ENCODE measurements around the gene AKR7A2. TPM values are rescaled to one million over a fixed set of nuclear protein-coding genes. Genes with fewer than 3 reads are reported as not detected.
A peak's percentile ranks its signal among the peaks of the same experiment; 100 is the strongest.

Gene AKR7A2
- total RNA-seq, 1 donor from 2014 or later, result 44.4 TPM

GRCh38 chr1:19353596-19353995 is 41.7 kb upstream of the AKR7A2 start:
- H3K9ac ChIP-seq (ENCODE audit: low read depth in 1 of 3, low read length in 3 of 3), result no peak overlapping the region
- peaks cover 44 to 58% (median 49%) of the 10 kb centered on the region in 3 donors for H3K36me3 ChIP-seq (ENCODE audit: control insufficient read depth in 3 of 3, insufficient read depth in 3 of 3, low read length in 3 of 3)
- no peaks in the 10 kb centered on the region for H3K9me3 ChIP-seq (ENCODE audit: control insufficient read depth in 3 of 3, low read length in 3 of 3)
- no peak overlapping the region for H3K27ac ChIP-seq (ENCODE audit: low read depth, low read length)
- H3K4me3 ChIP-seq (ENCODE audit: low read length in 3 of 3), result no peak overlapping the region
- peaks cover 0 to 5% (median 2%) of the 10 kb centered on the region in 3 donors for H3K4me1 ChIP-seq (ENCODE audit: control insufficient read depth in 3 of 3, insufficient read depth in 3 of 3, low read length in 3 of 3)
- no peaks in the 10 kb centered on the region for H3K27me3 ChIP-seq (ENCODE audit: control insufficient read depth in 3 of 3, insufficient read depth in 3 of 3, low read length in 3 of 3)

GRCh38 chr1:19352839-19353238 is 40.9 kb upstream of the AKR7A2 start:
- Histone ChIP-seq H3K36me3 (ENCODE audit: control insufficient read depth in 3 of 3, insufficient read depth in 3 of 3, low read length in 3 of 3) (peaks cover 44 to 58% (median 49%) of the 10 kb centered on the region in 3 donors), H3K4me3 (ENCODE audit: low read length in 3 of 3) (no peak overlapping the region), H3K9me3 (ENCODE audit: control insufficient read depth in 3 of 3, low read length in 3 of 3) (no peaks in the 10 kb centered on the region), H3K27me3 (ENCODE audit: control insufficient read depth in 3 of 3, insufficient read depth in 3 of 3, low read length in 3 of 3) (no peaks in the 10 kb centered on the region), H3K27ac (ENCODE audit: low read depth, low read length) (no peak overlapping the region), H3K9ac (ENCODE audit: low read depth in 1 of 3, low read length in 3 of 3) (no peak overlapping the region), H3K4me1 (ENCODE audit: control insufficient read depth in 3 of 3, insufficient read depth in 3 of 3, low read length in 3 of 3) (peaks cover 0 to 5% (median 2%) of the 10 kb centered on the region in 3 donors)

DNA sequence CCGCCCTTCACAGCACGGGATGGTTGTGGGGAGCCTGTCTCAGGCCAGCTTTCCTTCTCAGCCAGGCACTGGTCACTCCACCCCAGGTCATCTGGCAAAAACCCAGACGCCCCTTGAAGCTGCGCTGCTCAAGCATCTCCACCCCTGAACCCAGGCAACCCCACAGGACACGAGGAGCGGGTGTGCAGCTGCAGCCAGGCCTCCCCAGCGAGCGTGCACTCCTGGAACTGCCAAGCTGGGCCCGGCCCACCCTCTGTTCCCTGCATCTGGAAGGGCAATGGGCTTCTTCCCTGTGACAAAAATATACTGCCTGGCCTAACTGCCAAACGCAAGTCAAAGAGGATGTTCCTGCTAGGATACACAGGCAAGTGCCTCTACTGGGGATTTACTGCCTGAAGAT is 39.9 kb upstream of the AKR7A2 start:
- Histone ChIP-seq H3K9me3 (ENCODE audit: control insufficient read depth in 3 of 3, low read length in 3 of 3) (no peaks in the 10 kb centered on the region), H3K9ac (ENCODE audit: low read depth in 1 of 3, low read length in 3 of 3) (no peak overlapping the region), H3K4me1 (ENCODE audit: control insufficient read depth in 3 of 3, insufficient read depth in 3 of 3, low read length in 3 of 3) (peaks cover 0 to 5% (median 2%) of the 10 kb centered on the region in 3 donors), H3K27me3 (ENCODE audit: control insufficient read depth in 3 of 3, insufficient read depth in 3 of 3, low read length in 3 of 3) (no peaks in the 10 kb centered on the region), H3K4me3 (ENCODE audit: low read length in 3 of 3) (no peak overlapping the region), H3K27ac (ENCODE audit: low read depth, low read length) (no peak overlapping the region), H3K36me3 (ENCODE audit: control insufficient read depth in 3 of 3, insufficient read depth in 3 of 3, low read length in 3 of 3) (peaks cover 38 to 54% (median 47%) of the 10 kb centered on the region in 3 donors)

- Histone ChIP-seq H3K27ac (ENCODE audit: low read depth, low read length) (no peak overlapping the region), H3K27me3 (ENCODE audit: control insufficient read depth in 3 of 3, insufficient read depth in 3 of 3, low read length in 3 of 3) (no peaks in the 10 kb centered on the region), H3K9ac (ENCODE audit: low read depth in 1 of 3, low read length in 3 of 3) (no peak overlapping the region), H3K9me3 (ENCODE audit: control insufficient read depth in 3 of 3, low read length in 3 of 3) (no peaks in the 10 kb centered on the region), H3K4me1 (ENCODE audit: control insufficient read depth in 3 of 3, insufficient read depth in 3 of 3, low read length in 3 of 3) (peaks cover 0 to 5% (median 2%) of the 10 kb centered on the region in 3 donors), H3K36me3 (ENCODE audit: control insufficient read depth in 3 of 3, insufficient read depth in 3 of 3, low read length in 3 of 3) (peaks cover 28 to 43% (median 36%) of the 10 kb centered on the region in 3 donors), H3K4me3 (ENCODE audit: low read length in 3 of 3) (no peak overlapping the region)
Measured at GRCh38 chr1:19350566-19350965, 38.6 kb upstream of the AKR7A2 start.

GRCh38 chr1:19349999-19350398 is 38.1 kb upstream of the AKR7A2 start:
- Histone ChIP-seq H3K27ac (ENCODE audit: low read depth, low read length) (no peak overlapping the region), H3K4me1 (ENCODE audit: control insufficient read depth in 3 of 3, insufficient read depth in 3 of 3, low read length in 3 of 3) (peaks cover 0 to 7% (median 2%) of the 10 kb centered on the region in 3 donors), H3K27me3 (ENCODE audit: control insufficient read depth in 3 of 3, insufficient read depth in 3 of 3, low read length in 3 of 3) (no peaks in the 10 kb centered on the region), H3K9me3 (ENCODE audit: control insufficient read depth in 3 of 3, low read length in 3 of 3) (no peaks in the 10 kb centered on the region), H3K4me3 (ENCODE audit: low read length in 3 of 3) (no peak overlapping the region), H3K9ac (ENCODE audit: low read depth in 1 of 3, low read length in 3 of 3) (no peak overlapping the region), H3K36me3 (ENCODE audit: control insufficient read depth in 3 of 3, insufficient read depth in 3 of 3, low read length in 3 of 3) (peaks cover 27 to 42% (median 37%) of the 10 kb centered on the region in 3 donors)

DNA sequence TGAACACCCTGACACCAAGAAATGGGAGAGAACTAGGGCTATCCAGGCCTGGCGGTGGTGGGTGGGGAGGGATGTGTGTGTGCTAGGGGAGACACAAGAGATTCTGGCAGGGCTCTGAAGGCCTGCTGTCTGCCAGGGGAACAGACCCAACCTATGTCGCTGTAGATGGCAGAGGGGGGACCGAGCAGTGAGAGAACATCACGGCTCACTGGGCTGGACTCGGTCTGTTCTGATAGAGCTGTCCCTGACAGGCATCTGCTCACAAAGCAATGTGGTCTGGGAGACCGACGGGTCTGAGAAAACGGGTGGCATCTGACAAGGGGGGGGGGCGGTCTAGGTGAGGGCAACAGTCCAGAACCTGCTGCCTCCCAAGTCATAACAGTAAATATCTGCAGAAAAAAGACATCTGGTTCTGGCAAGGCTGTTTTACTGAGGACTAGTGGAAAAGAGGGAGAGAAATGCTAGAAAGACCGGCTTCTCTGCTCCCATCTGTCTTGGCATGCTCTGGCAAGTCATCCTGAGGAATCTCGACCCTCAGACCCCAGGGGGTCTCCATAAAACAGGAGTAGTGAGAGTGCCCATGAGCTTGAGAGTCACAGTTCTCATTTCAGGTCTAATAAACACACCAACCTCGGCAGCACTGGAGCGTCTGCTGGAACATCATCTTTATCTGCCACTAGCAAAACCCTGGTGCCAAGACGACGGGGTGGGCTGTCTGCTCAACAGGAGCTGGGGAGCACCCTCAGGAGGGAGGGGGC is 36.7 kb upstream of the AKR7A2 start:
- Histone ChIP-seq H3K4me3 (ENCODE audit: low read length in 3 of 3) (no peak overlapping the region), H3K36me3 (ENCODE audit: control insufficient read depth in 3 of 3, insufficient read depth in 3 of 3, low read length in 3 of 3) (peaks cover 20 to 40% (median 34%) of the 10 kb centered on the region in 3 donors), H3K4me1 (ENCODE audit: control insufficient read depth in 3 of 3, insufficient read depth in 3 of 3, low read length in 3 of 3) (peaks cover 3 to 15% (median 6%) of the 10 kb centered on the region in 3 donors), H3K9ac (ENCODE audit: low read depth in 1 of 3, low read length in 3 of 3) (no peak overlapping the region), H3K9me3 (ENCODE audit: control insufficient read depth in 3 of 3, low read length in 3 of 3) (no peaks in the 10 kb centered on the region), H3K27me3 (ENCODE audit: control insufficient read depth in 3 of 3, insufficient read depth in 3 of 3, low read length in 3 of 3) (no peaks in the 10 kb centered on the region), H3K27ac (ENCODE audit: low read depth, low read length) (no peak overlapping the region)

DNA sequence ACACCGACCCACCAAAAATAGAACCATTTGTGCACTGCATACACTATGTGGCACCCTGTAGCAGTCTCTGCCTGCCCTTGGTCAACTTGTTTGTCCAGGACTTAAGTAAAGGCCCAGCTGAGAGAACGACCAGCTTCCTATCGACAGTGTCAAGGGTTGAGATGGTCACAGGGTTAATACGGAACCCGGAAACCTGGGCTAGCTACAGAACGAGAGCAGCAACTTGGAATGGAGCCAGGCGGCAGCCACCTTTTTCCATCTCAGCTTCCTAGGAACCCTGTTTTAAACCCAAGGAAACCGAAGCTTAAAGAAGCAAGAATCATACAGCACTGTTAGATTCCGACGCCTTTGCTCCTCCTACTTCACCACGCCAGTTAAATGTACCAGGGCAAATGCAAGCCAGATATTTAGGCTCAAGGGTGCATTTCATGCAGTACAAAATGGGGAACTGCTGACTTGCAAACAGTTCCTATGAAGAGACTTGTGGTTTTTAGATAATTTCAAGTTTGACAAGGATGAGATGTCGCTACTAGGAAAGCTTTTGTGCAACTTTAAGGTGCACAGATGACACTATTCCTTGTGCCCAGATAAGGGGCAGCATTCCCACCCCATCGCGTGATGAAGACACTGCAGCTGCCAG is 35.7 kb upstream of the AKR7A2 start:
- no peak overlapping the region for H3K4me3 ChIP-seq (ENCODE audit: low read length in 3 of 3)
- peaks cover 3 to 15% (median 8%) of the 10 kb centered on the region in 3 donors for H3K4me1 ChIP-seq (ENCODE audit: control insufficient read depth in 3 of 3, insufficient read depth in 3 of 3, low read length in 3 of 3)
- no peaks in the 10 kb centered on the region for H3K27me3 ChIP-seq (ENCODE audit: control insufficient read depth in 3 of 3, insufficient read depth in 3 of 3, low read length in 3 of 3)
- H3K9ac ChIP-seq (ENCODE audit: low read depth in 1 of 3, low read length in 3 of 3), result no peak overlapping the region
- H3K36me3 ChIP-seq (ENCODE audit: control insufficient read depth in 3 of 3, insufficient read depth in 3 of 3, low read length in 3 of 3), result peaks cover 28 to 36% (median 34%) of the 10 kb centered on the region in 3 donors
- no peaks in the 10 kb centered on the region for H3K9me3 ChIP-seq (ENCODE audit: control insufficient read depth in 3 of 3, low read length in 3 of 3)
- H3K27ac ChIP-seq (ENCODE audit: low read depth, low read length), result no peak overlapping the region

- H3K27me3 ChIP-seq (ENCODE audit: control insufficient read depth in 3 of 3, insufficient read depth in 3 of 3, low read length in 3 of 3), result no peaks in the 10 kb centered on the region
- peaks cover 16 to 21% (median 16%) of the 10 kb centered on the region in 3 donors for H3K4me1 ChIP-seq (ENCODE audit: control insufficient read depth in 3 of 3, insufficient read depth in 3 of 3, low read length in 3 of 3)
Measured at GRCh38 chr1:19346026-19346425, 34.1 kb upstream of the AKR7A2 start.

DNA sequence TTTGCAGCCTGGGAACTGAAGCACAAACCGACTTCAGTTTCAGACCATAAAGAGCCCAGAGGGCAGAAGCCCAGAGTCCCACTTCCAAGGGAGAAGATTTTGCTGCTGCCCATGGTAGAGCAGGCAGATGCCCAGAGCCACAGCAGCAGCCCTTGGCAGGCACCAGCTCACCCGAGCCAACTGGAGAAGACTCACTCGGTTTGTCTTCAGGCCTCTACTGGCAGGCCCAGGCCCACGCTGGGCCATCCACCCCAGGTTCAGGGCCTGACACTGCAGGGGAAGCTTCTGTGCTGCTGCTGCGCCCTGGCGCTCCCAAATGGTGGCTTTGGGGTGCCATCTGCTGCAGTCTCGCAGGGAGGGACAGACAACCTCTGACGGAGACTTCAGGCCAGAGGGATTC is 33.4 kb upstream of the AKR7A2 start:
- Histone ChIP-seq H3K4me3 (ENCODE audit: low read length in 3 of 3) (no peak overlapping the region), H3K36me3 (ENCODE audit: control insufficient read depth in 3 of 3, insufficient read depth in 3 of 3, low read length in 3 of 3) (peaks cover 28 to 37% (median 32%) of the 10 kb centered on the region in 3 donors), H3K9me3 (ENCODE audit: control insufficient read depth in 3 of 3, low read length in 3 of 3) (no peaks in the 10 kb centered on the region), H3K27ac (ENCODE audit: low read depth, low read length) (no peak overlapping the region), H3K27me3 (ENCODE audit: control insufficient read depth in 3 of 3, insufficient read depth in 3 of 3, low read length in 3 of 3) (no peaks in the 10 kb centered on the region), H3K4me1 (ENCODE audit: control insufficient read depth in 3 of 3, insufficient read depth in 3 of 3, low read length in 3 of 3) (peaks cover 16 to 21% (median 16%) of the 10 kb centered on the region in 3 donors), H3K9ac (ENCODE audit: low read depth in 1 of 3, low read length in 3 of 3) (peak overlapping the region in 1 of 3 donors; percentile 16)

More at GRCh38 chr1:19346026-19346425, 34.1 kb upstream of the AKR7A2 start:
- Histone ChIP-seq H3K4me3 (ENCODE audit: low read length in 3 of 3) (no peak overlapping the region), H3K9ac (ENCODE audit: low read depth in 1 of 3, low read length in 3 of 3) (no peak overlapping the region), H3K9me3 (ENCODE audit: control insufficient read depth in 3 of 3, low read length in 3 of 3) (no peaks in the 10 kb centered on the region), H3K27ac (ENCODE audit: low read depth, low read length) (no peak overlapping the region), H3K36me3 (ENCODE audit: control insufficient read depth in 3 of 3, insufficient read depth in 3 of 3, low read length in 3 of 3) (peaks cover 29 to 34% (median 32%) of the 10 kb centered on the region in 3 donors)

GRCh38 chr1:19344831-19345230 is 32.9 kb upstream of the AKR7A2 start:
- Histone ChIP-seq H3K4me1 (ENCODE audit: control insufficient read depth in 3 of 3, insufficient read depth in 3 of 3, low read length in 3 of 3) (peaks cover 16 to 21% (median 16%) of the 10 kb centered on the region in 3 donors), H3K9me3 (ENCODE audit: control insufficient read depth in 3 of 3, low read length in 3 of 3) (no peaks in the 10 kb centered on the region), H3K36me3 (ENCODE audit: control insufficient read depth in 3 of 3, insufficient read depth in 3 of 3, low read length in 3 of 3) (peaks cover 25 to 39% (median 36%) of the 10 kb centered on the region in 3 donors), H3K9ac (ENCODE audit: low read depth in 1 of 3, low read length in 3 of 3) (no peak overlapping the region), H3K4me3 (ENCODE audit: low read length in 3 of 3) (no peak overlapping the region), H3K27ac (ENCODE audit: low read depth, low read length) (no peak overlapping the region), H3K27me3 (ENCODE audit: control insufficient read depth in 3 of 3, insufficient read depth in 3 of 3, low read length in 3 of 3) (no peaks in the 10 kb centered on the region)
